GDM1 (cell line): ENCODE data around the gene SMTNL2.
"Not testable (repeated sequence)": the region's sequence is repeated elsewhere in the genome, so short reads cannot be mapped to it uniquely, and the experiment has no call there.

ENCODE experiments used
- DNase-seq: peaks from one replicate; lab custom pipeline; 2025; lab: John Stamatoyannopoulos, UW

SMTNL2 gene

DNA sequence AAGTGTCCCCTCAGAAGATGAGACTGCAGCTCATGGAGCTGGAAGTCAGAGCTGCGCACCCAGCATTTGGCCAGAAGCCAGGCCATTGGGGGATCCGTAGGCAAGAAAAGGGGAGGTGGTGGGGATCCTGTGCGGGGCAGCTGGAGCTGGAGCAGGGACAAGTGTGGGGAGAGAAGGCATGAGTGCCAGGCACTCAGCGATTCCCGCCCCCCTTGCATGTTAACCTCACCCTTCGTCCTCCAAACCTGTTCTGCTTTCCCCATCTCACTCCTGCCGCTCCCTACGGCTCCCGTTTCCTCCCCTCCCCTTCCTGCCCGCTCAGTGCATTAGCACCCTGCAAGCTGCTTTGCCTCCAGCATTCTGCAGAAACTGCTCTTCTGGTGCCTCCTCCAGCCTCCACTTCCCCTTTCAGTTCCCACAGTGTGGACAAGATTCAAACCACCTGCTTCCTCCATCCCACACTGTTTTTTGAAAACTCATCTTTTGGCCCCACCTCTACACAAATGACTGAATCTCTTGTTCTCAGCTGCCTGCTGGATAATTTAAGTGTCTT lies 51.6 kb downstream of the SMTNL2 start:
- DNase-seq: peak; percentile 81

DNA sequence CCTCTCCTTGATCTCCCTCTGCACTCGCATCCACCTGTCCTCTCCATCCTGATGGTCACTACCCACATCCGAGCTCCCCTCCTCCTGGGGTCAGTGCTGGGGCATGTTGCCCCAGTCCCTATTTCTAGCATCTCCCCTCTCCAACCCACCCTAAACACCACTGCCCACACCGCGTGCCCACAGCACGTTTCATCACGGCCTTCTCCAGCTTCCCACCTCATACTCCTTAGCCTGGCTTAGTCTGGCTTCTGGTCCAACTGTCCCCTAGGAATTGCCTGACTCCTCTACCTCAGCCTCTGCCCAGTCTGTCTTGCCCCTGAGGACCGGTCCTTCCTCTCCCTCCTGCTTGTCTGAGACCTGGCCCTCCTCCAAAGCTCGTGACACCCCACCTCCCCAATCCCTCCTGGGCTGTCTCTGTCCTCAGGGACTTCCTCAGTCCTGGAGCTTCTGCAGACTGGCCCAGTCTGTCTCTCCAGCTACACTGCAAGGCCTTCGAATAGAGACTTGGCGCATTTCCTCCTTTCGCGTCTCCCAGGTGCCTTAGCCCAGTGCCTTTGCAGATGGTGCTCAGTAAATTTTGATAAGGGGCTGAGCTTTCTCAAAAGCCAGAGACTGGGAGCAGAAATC lies 52.3 kb downstream of the SMTNL2 start:
- DNase-seq: no peak

DNA sequence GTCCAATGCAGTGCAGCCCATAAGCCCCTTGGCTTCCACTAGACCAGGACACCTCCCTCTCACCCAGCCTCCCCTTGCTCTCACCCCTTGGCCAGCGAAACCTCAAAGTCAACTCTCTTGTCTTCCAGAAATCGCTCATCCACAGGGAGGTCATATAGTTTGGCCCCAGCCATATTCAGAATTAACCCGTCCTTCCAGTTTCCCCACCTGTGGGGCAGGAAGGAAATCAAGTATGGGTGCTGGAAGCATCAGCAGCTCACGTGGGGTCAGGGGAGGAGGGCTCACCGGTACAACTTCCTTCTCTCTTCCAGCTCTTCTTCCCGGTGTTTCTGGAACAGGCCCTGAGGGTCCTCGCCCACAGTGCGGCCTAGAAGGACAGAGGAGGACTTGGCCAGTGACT lies 54.4 kb downstream of the SMTNL2 start:
- DNase-seq: not testable (repeated sequence)

DNA sequence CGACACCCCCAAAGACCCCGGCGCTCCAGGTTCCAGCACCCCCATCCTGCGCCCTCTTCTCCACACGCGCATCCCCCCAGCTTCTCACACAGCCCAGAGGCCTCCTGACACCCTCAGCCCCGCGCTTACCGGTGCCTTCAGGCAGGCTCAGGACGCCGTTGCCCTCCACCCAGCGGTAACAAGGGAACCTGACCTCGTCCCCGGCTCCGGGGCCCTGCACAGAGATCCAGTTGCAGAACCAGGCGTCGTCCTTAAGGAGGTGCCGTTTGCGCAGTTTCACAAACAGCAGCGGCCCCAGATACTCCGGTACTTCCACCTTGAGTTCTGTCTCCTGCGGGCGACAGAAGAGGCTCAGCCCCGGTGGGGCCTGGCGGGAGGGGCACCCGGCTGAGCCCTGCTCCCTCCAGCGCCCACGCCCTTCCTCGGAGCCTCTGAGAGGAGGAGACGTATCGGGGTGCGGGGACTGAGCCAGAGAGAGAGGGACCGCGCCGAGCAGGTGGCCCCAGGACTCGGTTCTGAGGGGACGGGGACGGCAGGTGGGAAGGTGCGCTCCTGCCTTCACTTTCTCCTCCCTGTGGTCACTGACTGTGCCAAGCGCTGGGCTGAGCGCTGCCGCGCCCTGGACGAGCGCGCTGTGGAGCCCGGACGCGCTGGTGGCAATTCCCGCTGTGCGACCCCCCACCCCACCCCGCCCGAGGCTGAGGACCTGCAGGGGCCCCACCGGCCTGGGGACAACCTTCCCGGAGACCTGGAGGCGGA lies 55.2 kb downstream of the SMTNL2 start:
- DNase-seq: peak; percentile 52

DNA sequence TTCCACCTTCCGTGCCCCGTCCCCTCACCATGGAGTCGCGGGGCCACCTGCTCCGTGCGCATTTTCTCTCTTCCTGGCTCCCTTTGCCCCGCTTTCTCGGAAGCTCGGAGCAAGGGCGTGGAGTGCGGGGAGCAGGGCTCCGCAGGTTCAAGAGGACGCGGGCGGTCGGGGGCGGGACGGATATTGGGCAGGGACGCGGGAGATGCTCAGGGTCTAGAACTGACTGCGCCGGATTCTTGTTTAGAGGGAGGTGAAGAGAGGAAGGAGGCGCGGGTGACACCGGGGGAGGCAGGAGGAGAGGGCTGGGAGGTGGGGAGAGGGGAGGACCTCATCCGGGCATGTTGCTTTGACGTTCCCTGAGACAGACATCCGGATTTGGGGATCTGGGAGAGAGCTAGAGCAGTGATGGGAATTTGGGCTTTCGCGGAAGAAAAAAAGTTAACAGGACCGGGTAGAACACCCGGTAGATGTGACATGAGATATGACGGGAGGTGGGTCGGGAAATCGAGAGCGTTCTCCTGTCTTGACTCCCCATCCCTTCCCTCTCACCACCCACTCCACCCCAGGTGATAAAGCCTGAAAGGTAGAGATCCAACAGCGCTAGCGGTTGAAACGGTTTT lies 56.4 kb downstream of the SMTNL2 start:
- DNase-seq: not testable (repeated sequence)

DNA sequence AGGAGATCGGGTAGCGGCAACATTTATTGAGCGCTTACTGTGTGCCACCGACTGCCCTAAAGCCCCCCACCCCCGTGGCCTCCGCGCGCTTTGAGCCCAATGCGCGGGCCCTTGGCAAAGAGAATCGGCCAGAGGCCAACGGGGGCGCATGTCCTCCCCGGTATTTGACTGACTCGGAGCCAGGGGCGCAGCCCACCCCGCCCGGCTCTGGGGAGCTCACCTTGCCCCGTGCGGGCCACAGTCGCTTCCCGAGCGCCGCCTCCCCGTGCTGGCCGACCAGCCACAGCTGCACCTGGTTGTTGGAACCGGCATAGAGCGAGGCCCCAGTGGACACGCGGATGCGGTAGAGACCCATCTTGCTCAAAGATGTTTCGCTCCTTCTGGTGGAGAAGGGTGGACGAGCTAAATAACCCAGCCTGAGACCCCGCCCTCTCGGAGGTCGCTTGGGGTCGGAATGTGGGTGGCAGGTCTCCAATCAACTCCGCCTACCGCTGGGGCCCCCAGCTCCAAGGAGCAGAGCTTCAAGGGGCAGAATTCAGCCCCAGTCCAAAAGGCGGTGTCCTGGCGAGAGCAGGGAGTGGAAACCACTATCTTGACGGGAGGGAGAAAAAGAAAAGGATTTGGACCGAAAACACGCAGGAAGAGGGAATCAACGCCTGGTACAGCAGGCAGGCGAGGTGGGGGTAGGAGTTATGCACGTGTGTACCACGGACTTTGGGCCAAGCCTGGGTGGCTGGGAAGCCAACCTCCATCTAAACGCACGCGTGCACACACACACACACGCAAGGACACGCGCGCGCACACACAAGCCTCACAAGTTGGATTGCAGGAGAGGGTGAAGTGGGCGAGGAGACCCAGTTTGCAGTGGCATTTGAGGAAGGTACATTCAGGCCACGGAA lies 57.2 kb downstream of the SMTNL2 start, which contains the start of gene ALOX15:
ALOX15 (minus strand) TSS at position 382 of the 899 bp plus-strand sequence; CDS start at position 355, 27 bp downstream.
- DNase-seq: no peak

DNA sequence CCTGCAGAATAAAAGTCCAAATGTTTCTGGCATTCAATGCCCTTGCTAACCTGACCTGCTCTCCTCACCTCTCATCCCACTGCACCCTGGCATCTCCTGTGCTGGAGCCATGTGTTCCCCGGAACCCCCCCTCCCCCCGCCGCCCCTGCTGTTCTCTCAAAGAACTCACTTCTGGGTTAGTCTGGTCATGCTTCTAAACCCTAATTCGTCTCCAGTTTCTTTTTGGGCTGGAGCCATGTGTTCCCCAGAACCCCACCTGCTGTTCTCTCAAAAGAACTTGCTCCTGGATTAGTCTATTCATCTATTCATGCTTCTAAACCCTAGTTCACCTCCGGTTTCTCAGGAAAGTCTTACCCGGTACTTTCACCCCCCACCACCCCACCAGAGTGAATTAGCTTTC lies 58.0 kb downstream of the SMTNL2 start:
- DNase-seq: no peak

DNA sequence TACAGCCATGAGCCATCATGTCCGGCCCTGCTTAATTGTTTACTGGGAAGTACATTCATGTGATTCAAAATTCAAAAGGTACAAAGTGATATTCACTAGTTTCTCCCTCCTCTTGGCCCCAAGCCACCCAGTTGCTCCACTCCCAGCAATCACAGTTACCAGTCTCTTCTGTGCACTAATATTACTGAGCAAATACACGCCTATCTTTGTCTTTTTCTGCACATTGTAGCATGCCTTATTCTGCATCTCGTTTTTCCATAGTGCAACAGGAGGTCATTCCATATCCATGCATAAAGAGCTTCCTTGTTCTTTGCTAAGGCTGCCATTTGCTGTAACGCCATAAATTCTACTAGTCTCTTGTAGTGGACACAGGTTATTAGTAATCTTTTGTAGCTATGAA lies 59.3 kb downstream of the SMTNL2 start:
- no peak for DNase-seq

DNA sequence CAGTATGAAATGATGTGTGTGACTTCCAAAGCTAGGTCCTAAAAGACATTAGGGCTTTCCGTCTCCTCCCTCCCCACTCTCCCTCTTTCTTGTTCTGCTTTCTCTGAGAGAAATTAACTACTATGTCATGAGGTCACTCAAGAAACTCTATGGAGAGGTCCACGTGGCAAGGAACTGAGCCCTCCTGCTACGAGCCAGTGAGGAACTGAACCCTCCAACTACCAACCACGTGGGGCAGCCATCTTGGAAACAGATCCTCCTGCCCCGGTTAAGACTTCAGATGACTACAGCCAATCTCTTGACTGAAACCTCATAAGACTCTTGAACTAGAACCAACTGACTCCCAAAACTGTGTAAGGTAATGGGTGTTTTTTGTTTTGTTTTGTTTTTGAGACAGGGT lies 61.3 kb downstream of the SMTNL2 start:
- DNase-seq: no peak

DNA sequence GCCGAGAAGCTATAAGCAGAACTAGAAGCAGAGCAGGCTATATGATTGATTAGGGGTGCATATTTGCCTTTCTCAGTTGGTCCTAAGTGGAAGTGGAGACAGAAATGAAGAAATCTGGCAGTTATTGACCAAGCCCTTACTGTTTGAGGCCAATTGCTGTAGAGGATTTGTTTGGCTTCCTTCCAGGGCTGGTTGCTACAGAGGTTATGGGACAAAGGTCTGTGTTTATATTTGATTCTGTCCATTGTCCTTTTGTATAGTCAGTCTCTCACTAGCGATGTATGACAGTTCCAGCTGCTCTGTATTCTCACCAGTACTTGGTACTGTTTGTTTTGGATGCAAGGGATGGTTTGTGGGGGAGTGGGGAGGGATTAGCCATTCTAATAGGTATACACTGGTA lies 64.4 kb downstream of the SMTNL2 start:
- no peak for DNase-seq

DNA sequence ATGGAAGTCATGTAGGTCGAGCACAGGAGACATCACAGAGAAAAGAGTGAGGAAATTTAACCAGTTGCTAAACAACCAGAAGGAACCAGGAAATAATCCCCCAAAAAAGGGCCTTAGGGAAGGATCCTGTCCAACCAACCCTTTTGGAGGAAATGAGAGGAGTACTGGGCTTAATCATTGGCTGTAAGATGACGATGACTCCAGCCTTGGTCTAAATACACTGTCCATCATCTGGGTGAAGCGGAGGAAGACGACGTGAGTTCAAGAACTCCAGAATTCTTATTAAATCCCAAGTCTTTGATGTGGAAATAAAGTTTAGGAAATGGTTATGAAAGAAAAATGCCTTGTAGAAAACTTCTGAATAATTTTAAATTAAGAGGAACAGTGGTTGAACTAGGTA lies 68.7 kb downstream of the SMTNL2 start:
- DNase-seq: no peak

DNA sequence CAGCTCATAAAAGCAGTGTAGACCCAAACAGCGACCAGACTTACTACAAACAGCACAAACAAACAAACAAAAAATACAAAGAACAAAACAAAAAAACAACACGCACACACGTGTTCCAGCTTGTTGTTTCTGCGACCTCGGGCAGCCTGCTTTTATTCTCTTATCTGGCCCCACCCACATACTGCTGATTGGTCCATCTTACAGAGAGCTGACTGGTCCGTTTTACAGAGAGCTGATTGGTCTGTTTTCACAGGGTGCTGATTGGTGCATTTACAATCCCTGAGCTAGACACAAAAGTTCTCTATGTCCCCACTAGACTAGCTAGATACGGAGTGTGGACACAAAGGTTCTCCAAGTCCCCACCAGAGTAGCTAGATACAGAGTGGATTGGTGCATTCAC lies 71.6 kb downstream of the SMTNL2 start:
- DNase-seq: not testable (repeated sequence)

DNA sequence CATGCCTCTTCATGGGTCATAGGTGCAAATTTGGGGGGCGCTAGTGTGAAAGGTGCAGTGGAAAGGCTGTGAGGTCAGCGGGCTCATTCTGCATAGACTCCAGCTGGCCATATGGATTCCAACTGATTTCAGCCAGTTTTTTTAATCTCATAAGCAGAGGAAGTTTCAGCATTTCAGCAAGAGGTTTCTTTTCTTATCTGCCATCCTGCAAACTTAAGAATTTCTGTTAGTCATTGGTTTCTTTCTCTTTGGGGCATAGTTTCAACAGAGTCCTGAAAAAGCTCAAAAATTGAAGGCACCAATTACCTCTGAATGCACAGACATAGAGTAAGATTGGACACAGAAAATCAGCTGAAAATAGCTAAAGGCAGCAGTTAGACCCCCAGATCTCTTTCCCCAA lies 73.3 kb downstream of the SMTNL2 start:
- DNase-seq: no peak
